H1 (cell line): ENCODE results near the gene DYNLL2.

Experiments
- BACH1 ChIP-seq: IDR thresholded peaks from 2 replicates; pipeline ENCODE4 v1.6.1; 2012; ENCODE audit warnings: low read length, improper control_type of control experiment
- CBX5 ChIP-seq: fragments of 300-800, 300-1000 bp; sonication (generic); IDR thresholded peaks from 2 replicates; pipeline ENCODE4 v1.7.1; 2016; ENCODE audit warnings: antibody characterized with exemption, low read length, low read depth
- CHD2 ChIP-seq: IDR thresholded peaks from 2 replicates; pipeline ENCODE4 v1.6.1; 2012; ENCODE audit warnings: low read length, improper control_type of control experiment
- CREB1 ChIP-seq: IDR thresholded peaks from 2 replicates; pipeline ENCODE4 v1.6.1; 2012; ENCODE audit warnings: inconsistent platforms
- CTCF ChIP-seq, 3 experiments: IDR thresholded peaks; 1 replicate in 2 of 3; 2 replicates in 1 of 3; pipeline versions ENCODE4 v1.5.1 to v1.6.1; 2011; ENCODE audit warnings: low read length in 3 of 3, mild to moderate bottlenecking in 3 of 3, inconsistent platforms in 2 of 3, low read depth in 1 of 3, moderate library complexity in 1 of 3; ENCODE audit not compliant: insufficient read depth in 1 of 3; ENCODE audit errors: control extremely low read depth in 1 of 3
- EZH2 ChIP-seq: fragments of 200-600 bp; sonication (generic); IDR thresholded peaks from 2 replicates; pipeline ENCODE4 v1.7.1; 2012; ENCODE audit warnings: low read depth, mild to moderate bottlenecking, moderate library complexity, low read length, inconsistent platforms; ENCODE audit not compliant: severe bottlenecking
- JUN ChIP-seq: IDR thresholded peaks from 2 replicates; pipeline ENCODE4 v1.6.1; 2011; ENCODE audit warnings: low read depth, mild to moderate bottlenecking, improper control_type of control experiment, low read length
- KDM1A ChIP-seq: fragments of 200-600, 300-600 bp; sonication (generic); IDR thresholded peaks from 2 replicates; pipeline ENCODE4 v1.7.1; 2016; ENCODE audit warnings: mild to moderate bottlenecking, low read length, borderline replicate concordance
- POLR2A ChIP-seq, 2 experiments: IDR thresholded peaks; 1 replicate in 1 of 2; 2 replicates in 1 of 2; pipeline ENCODE4 v1.6.1; 2011; ENCODE audit warnings: low read depth in 2 of 2, low read length in 2 of 2, mild to moderate bottlenecking in 2 of 2; ENCODE audit errors: control extremely low read depth in 1 of 2
- RAD21 ChIP-seq, 2 experiments: IDR thresholded peaks in 1 of 2; conservative IDR thresholded peaks in 1 of 2; 2 replicates each; pipeline ENCODE4 v1.6.1; 2011; ENCODE audit warnings: low read depth in 2 of 2, low read length in 2 of 2, improper control_type of control experiment in 1 of 2, inconsistent platforms in 1 of 2, mild to moderate bottlenecking in 1 of 2, moderate library complexity in 1 of 2
- RNF2 ChIP-seq: fragments of 200-900, 300-1000 bp; sonication (generic); IDR thresholded peaks from 2 replicates; pipeline ENCODE4 v1.7.1; 2016; ENCODE audit warnings: borderline replicate concordance, low read depth, mild to moderate bottlenecking, antibody characterized with exemption, low read length; ENCODE audit not compliant: poor library complexity, severe bottlenecking; ENCODE audit errors: missing control alignments
- SP1 ChIP-seq: IDR thresholded peaks from 2 replicates; pipeline ENCODE4 v1.6.1; 2011; ENCODE audit warnings: low read depth, low read length
- YY1 ChIP-seq: IDR thresholded peaks from 2 replicates; pipeline ENCODE4 v1.6.1; 2011; ENCODE audit warnings: low read depth, mild to moderate bottlenecking, low read length
- TF ChIP-seq, protein P1 (sequence below): IDR thresholded peaks from 2 replicates; pipeline ENCODE4 v1.6.1; 2012; ENCODE audit warnings: inconsistent platforms

- TF ChIP-seq JUN, result no peak
- TF ChIP-seq EZH2, result no peak
- peak; percentile 72 to 80 for TF ChIP-seq POLR2A (IDR thresholded peaks at IDR 0.05; ENCODE audit: control extremely low read depth in 1 of 2, low read depth in 2 of 2, low read length in 2 of 2)
- TF ChIP-seq KDM1A, result peak; percentile 49; the same call in 1 of the 2 replicates
- peak; percentile 65; the same call in 1 of the 2 replicates for TF ChIP-seq SP1
- no peak for TF ChIP-seq CTCF (IDR thresholded peaks at IDR 0.05; ENCODE audit: control extremely low read depth in 1 of 3, insufficient read depth in 1 of 3, low read depth in 1 of 3, low read length in 3 of 3)
- no peak for TF ChIP-seq RNF2
- TF ChIP-seq, protein P1, sequence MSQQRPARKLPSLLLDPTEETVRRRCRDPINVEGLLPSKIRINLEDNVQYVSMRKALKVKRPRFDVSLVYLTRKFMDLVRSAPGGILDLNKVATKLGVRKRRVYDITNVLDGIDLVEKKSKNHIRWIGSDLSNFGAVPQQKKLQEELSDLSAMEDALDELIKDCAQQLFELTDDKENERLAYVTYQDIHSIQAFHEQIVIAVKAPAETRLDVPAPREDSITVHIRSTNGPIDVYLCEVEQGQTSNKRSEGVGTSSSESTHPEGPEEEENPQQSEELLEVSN, result no peak
- no peak for TF ChIP-seq RAD21 (IDR thresholded peaks at IDR 0.05 in 1 of 2, conservative IDR thresholded peaks at IDR 0.05 in 1 of 2; ENCODE audit: low read depth in 2 of 2, low read length in 2 of 2)
- no peak for TF ChIP-seq CREB1
- TF ChIP-seq CBX5, result no peak
- TF ChIP-seq BACH1, result no peak
- no peak for TF ChIP-seq YY1
- TF ChIP-seq CHD2, result no peak
Observed at GRCh38 chr17:58082870-58083490, at the start of gene DYNLL2.
